WI38 (cell line): ENCODE measurements around the gene NCK2.

Experiments
- H3K4me3 ChIP-seq: 2 replicates; pipeline ENCODE4 v1.5.1; 2011; ENCODE audit warnings: low read depth, mild to moderate bottlenecking, control low read depth, low read length
- TF ChIP-seq, protein P1 (sequence below): IDR thresholded peaks from 2 replicates; pipeline ENCODE4 v1.5.1; 2012; ENCODE audit warnings: low read depth, mild to moderate bottlenecking, control low read depth, low read length

NCK2 gene

GRCh38 chr2:105750735-105751134 is 6.0 kb downstream of the NCK2 start:
- TF ChIP-seq, protein P1, sequence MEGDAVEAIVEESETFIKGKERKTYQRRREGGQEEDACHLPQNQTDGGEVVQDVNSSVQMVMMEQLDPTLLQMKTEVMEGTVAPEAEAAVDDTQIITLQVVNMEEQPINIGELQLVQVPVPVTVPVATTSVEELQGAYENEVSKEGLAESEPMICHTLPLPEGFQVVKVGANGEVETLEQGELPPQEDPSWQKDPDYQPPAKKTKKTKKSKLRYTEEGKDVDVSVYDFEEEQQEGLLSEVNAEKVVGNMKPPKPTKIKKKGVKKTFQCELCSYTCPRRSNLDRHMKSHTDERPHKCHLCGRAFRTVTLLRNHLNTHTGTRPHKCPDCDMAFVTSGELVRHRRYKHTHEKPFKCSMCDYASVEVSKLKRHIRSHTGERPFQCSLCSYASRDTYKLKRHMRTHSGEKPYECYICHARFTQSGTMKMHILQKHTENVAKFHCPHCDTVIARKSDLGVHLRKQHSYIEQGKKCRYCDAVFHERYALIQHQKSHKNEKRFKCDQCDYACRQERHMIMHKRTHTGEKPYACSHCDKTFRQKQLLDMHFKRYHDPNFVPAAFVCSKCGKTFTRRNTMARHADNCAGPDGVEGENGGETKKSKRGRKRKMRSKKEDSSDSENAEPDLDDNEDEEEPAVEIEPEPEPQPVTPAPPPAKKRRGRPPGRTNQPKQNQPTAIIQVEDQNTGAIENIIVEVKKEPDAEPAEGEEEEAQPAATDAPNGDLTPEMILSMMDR, result no peak
- no peak overlapping the region for H3K4me3 ChIP-seq

GRCh38 chr2:105751272-105751671 is 6.6 kb downstream of the NCK2 start:
- TF ChIP-seq, protein P1, result no peak
- no peak overlapping the region for H3K4me3 ChIP-seq

GRCh38 chr2:105752691-105753358 is 8.1 kb downstream of the NCK2 start:
- TF ChIP-seq, protein P1, result no peak
- no peak overlapping the region for H3K4me3 ChIP-seq

DNA sequence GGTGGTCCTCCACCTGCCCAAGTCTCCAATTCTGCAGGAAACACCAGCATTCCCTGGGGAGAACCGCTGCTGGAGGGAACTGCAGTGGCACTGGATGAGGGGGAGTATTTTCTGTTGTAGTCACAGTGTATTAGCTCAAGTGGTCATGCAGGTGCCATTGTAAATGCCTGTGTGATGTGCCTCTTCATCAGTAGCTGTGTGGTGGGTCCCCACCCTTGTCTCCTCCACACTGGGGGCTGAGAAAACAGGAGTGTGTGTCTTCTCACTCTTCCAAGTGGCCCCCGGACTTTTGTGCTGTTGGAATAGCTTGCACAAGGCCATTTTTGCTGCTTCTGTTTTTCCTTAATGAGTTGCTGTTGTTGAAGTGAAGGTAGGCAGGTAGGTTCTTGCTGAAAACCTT is 8.7 kb downstream of the NCK2 start:
- H3K4me3 ChIP-seq, result no peak overlapping the region
- TF ChIP-seq, protein P1, result no peak

DNA sequence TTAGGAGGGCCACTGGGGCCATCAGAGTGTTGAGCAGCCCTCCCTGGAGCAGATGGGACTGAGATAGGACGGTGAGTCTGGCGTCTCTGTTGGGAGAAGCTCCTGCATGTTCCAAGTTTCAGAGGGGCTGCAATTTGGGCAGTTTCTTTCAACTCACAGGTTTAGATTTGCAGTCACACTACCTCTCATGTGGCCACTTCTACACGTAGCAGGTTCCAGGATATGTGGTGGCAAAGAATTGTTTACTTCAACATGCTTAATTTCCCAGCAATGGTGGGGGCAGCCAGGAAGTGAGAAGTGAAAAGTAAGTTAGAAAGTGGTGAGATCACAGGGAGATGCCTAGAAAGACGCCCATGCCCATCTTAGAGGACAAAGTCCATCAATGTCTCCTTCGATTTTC is 9.3 kb downstream of the NCK2 start:
- no peak overlapping the region for H3K4me3 ChIP-seq
- TF ChIP-seq, protein P1, result no peak

DNA sequence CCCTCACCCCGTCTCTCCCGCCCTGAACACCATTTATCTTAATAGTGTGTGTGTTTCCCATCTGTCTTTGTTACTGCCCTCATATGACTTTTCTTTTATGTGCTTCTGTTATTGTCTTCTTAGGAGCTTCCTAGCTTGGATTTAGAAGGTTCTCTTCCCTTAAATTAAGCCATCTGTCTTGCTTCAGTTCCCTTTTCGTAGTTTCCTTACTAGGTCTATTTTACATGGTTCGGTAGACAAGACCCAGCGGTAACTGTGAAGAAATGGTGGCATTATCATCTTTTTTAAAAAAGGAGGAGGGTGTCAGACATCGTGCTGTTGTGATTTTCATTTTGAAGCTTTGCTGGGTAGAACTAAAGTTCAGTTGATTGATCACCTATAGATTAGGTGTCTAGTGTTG is 10.3 kb downstream of the NCK2 start:
- TF ChIP-seq, protein P1, result no peak
- H3K4me3 ChIP-seq, result no peak overlapping the region

- TF ChIP-seq, protein P1, result no peak
- H3K4me3 ChIP-seq, result no peak overlapping the region
Measured at GRCh38 chr2:105755895-105756294, 11.2 kb downstream of the NCK2 start.
